Activated T-cell treated with anti-CD3 and anti-CD28 coated beads, Interleukin-2, amount 50 U/mL, for 4 hours (primary cell): ENCODE data around the gene ARMC3. TPM values are rescaled to one million over a fixed set of nuclear protein-coding genes. Genes with fewer than 3 reads are reported as not detected.

Source experiments
- ATAC-seq, 2 donors: fragments of 200-7000 bp; cut with Tn5 transposase; one replicate each; pipeline ENCODE4 v1.10.0; 2021
- DNase-seq: peaks from one replicate; pipeline ENCODE4 v3.0.0-alpha.2; 2020
- H3K27me3 Mint-ChIP-seq: one replicate; pipeline ENCODE4 v1.8.0; 2021; ENCODE audit warnings: low read depth, mixed read lengths
- H3K36me3 Mint-ChIP-seq: one replicate; pipeline ENCODE4 v1.8.0; 2022; ENCODE audit warnings: mixed read lengths; ENCODE audit not compliant: insufficient read depth
- H3K4me1 Mint-ChIP-seq: one replicate; pipeline ENCODE4 v1.8.0; 2021; ENCODE audit warnings: low read depth, mixed read lengths
- H3K4me3 Mint-ChIP-seq: one replicate; pipeline ENCODE4 v1.8.0; 2021; ENCODE audit warnings: mild to moderate bottlenecking, moderate library complexity, mixed read lengths
- H3K9me3 Mint-ChIP-seq: one replicate; pipeline ENCODE4 v1.8.0; 2021; ENCODE audit warnings: mixed read lengths
- total RNA-seq, 3 donors: library from RNA; stranded (reverse); gene quantifications; one replicate each; pipeline ENCODE4 v1.2.1, GENCODE V29; 2021

ARMC3 gene
- total RNA-seq, 3 donors from 2014 or later, result not detected

- peaks cover 36% of the 10 kb centered on the region for H3K27me3 Mint-ChIP-seq
Observed at GRCh38 chr10:23021430-23021829, 93.6 kb downstream of the ARMC3 start.

GRCh38 chr10:23024002-23024401 lies 96.1 kb downstream of the ARMC3 start:
- peaks cover 44% of the 10 kb centered on the region for H3K27me3 Mint-ChIP-seq
- no peaks in the 10 kb centered on the region for H3K36me3 Mint-ChIP-seq
- no peaks in the 10 kb centered on the region for H3K4me1 Mint-ChIP-seq
- peaks cover 28% of the 10 kb centered on the region for H3K9me3 Mint-ChIP-seq
- no peak overlapping the region for H3K4me3 Mint-ChIP-seq
- DNase-seq (no peak), ATAC-seq (no peak)

More at GRCh38 chr10:23021430-23021829, 93.6 kb downstream of the ARMC3 start:
- H3K4me1 Mint-ChIP-seq, result no peaks in the 10 kb centered on the region
- peaks cover 28% of the 10 kb centered on the region for H3K9me3 Mint-ChIP-seq
- no peak overlapping the region for H3K4me3 Mint-ChIP-seq
- ATAC-seq (no peak), DNase-seq (no peak)
- no peaks in the 10 kb centered on the region for H3K36me3 Mint-ChIP-seq

- H3K9me3 Mint-ChIP-seq, result no peaks in the 10 kb centered on the region
Observed at GRCh38 chr10:23031318-23031717, 103.5 kb downstream of the ARMC3 start.

DNA sequence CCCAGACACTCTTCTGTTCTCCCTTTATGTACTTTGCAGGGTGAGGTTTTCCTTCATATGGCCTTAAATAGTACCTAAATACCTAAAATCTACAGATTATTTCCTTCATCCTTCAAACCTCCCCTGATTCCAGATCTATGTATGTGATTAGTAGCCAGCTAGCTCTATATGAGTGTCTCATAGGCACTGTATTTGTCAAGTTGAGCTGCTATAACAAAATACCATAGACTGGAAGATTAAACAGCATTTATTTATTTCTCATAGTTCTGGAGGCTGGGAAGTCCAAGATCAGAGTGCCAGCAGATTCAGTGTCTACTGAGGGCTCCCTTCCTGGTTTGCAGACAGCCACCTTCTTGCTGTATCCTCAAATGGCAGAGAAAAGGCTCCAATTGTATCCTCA lies 106.9 kb downstream of the ARMC3 start:
- DNase-seq (no peak), ATAC-seq (no peak)
- Mint-ChIP-seq H3K4me1 (no peaks in the 10 kb centered on the region), H3K27me3 (peaks cover 49% of the 10 kb centered on the region), H3K4me3 (no peak overlapping the region), H3K36me3 (no peaks in the 10 kb centered on the region), H3K9me3 (peaks cover 4% of the 10 kb centered on the region)

More at GRCh38 chr10:23031318-23031717, 103.5 kb downstream of the ARMC3 start:
- Mint-ChIP-seq H3K27me3 (peaks cover 45% of the 10 kb centered on the region), H3K36me3 (no peaks in the 10 kb centered on the region), H3K4me3 (no peak overlapping the region), H3K4me1 (no peaks in the 10 kb centered on the region)
- DNase-seq (no peak), ATAC-seq (no peak)

GRCh38 chr10:23035569-23035968 lies 107.7 kb downstream of the ARMC3 start:
- Mint-ChIP-seq H3K27me3 (peaks cover 47% of the 10 kb centered on the region), H3K4me3 (no peak overlapping the region), H3K4me1 (no peaks in the 10 kb centered on the region), H3K36me3 (no peaks in the 10 kb centered on the region), H3K9me3 (peaks cover 7% of the 10 kb centered on the region)
- no peak for ATAC-seq
- no peak for DNase-seq

GRCh38 chr10:23037152-23037551 lies 109.3 kb downstream of the ARMC3 start:
- DNase-seq (no peak), ATAC-seq (no peak)
- H3K27me3 Mint-ChIP-seq, result peaks cover 37% of the 10 kb centered on the region
- no peaks in the 10 kb centered on the region for H3K4me1 Mint-ChIP-seq
- no peaks in the 10 kb centered on the region for H3K36me3 Mint-ChIP-seq
- H3K4me3 Mint-ChIP-seq, result no peak overlapping the region
- H3K9me3 Mint-ChIP-seq, result peaks cover 7% of the 10 kb centered on the region

- Mint-ChIP-seq H3K27me3 (peaks cover 40% of the 10 kb centered on the region), H3K9me3 (peaks cover 7% of the 10 kb centered on the region), H3K36me3 (no peaks in the 10 kb centered on the region), H3K4me1 (no peaks in the 10 kb centered on the region), H3K4me3 (no peak overlapping the region)
- DNase-seq, result no peak
- ATAC-seq, result no peak
Observed at GRCh38 chr10:23037561-23037960, 109.7 kb downstream of the ARMC3 start.

GRCh38 chr10:23038172-23038571 lies 110.3 kb downstream of the ARMC3 start:
- Mint-ChIP-seq H3K9me3 (peaks cover 7% of the 10 kb centered on the region), H3K4me1 (no peaks in the 10 kb centered on the region), H3K36me3 (no peaks in the 10 kb centered on the region), H3K4me3 (no peak overlapping the region), H3K27me3 (peaks cover 42% of the 10 kb centered on the region)
- DNase-seq (no peak), ATAC-seq (no peak)

GRCh38 chr10:23040002-23040401 lies 112.1 kb downstream of the ARMC3 start:
- no peak for DNase-seq
- no peak for ATAC-seq
- H3K4me1 Mint-ChIP-seq, result no peaks in the 10 kb centered on the region
- H3K9me3 Mint-ChIP-seq, result peaks cover 7% of the 10 kb centered on the region
- no peak overlapping the region for H3K4me3 Mint-ChIP-seq
- H3K27me3 Mint-ChIP-seq, result peaks cover 36% of the 10 kb centered on the region
- no peaks in the 10 kb centered on the region for H3K36me3 Mint-ChIP-seq

- DNase-seq (no peak), ATAC-seq (no peak)
- no peaks in the 10 kb centered on the region for H3K36me3 Mint-ChIP-seq
- no peak overlapping the region for H3K4me3 Mint-ChIP-seq
- H3K4me1 Mint-ChIP-seq, result no peaks in the 10 kb centered on the region
- H3K27me3 Mint-ChIP-seq, result peaks cover 21% of the 10 kb centered on the region
- no peaks in the 10 kb centered on the region for H3K9me3 Mint-ChIP-seq
Observed at GRCh38 chr10:23046027-23046426, 118.2 kb downstream of the ARMC3 start.

DNA sequence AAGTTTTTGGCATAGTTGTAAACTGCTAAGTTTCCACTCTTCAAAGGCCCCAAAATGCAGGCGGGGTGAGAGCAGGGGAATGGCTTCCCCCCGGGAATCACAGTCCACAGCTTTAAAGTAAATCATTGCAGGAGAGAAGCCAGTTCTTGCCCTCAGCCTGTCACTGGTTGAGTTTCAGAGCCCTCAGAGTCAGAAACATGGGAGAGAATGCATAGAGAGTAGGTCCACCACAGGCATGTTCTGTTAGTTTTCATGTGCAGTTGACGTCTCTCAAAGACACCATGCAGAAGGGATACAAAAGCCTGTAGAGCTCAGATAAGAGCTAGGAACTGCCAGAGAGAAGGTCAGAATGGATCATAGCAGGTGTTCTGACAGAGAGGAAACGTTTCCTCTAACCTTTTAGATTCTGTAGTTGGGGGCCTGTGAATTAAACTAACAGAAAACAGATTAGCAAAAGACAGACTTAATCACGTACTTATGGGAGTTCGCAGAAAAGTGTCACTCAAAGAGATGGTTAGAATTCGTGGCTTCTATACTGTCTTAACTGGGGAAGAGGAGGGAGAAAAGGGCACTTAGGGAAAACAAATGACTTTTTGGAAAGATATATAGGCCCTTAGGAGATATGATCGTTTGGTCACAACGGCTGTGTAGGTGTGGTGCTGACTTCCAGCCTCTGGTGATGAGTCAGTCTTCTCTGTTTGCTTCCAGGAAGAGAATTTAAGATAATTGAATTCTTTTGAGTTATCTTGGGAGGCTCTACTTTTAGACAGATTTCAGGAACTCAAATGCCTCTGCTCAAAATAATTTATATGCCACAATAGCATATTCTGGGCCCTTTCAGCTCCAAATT lies 119.6 kb downstream of the ARMC3 start:
- ATAC-seq (no peak), DNase-seq (no peak)
- Mint-ChIP-seq H3K36me3 (no peaks in the 10 kb centered on the region), H3K4me3 (no peak overlapping the region), H3K4me1 (no peaks in the 10 kb centered on the region), H3K27me3 (peaks cover 26% of the 10 kb centered on the region), H3K9me3 (no peaks in the 10 kb centered on the region)

- no peaks in the 10 kb centered on the region for H3K36me3 Mint-ChIP-seq
- DNase-seq (no peak), ATAC-seq (no peak)
- no peaks in the 10 kb centered on the region for H3K4me1 Mint-ChIP-seq
- H3K9me3 Mint-ChIP-seq, result no peaks in the 10 kb centered on the region
- H3K4me3 Mint-ChIP-seq, result no peak overlapping the region
- H3K27me3 Mint-ChIP-seq, result peaks cover 22% of the 10 kb centered on the region
Observed at GRCh38 chr10:23048191-23048590, 120.3 kb downstream of the ARMC3 start.

DNA sequence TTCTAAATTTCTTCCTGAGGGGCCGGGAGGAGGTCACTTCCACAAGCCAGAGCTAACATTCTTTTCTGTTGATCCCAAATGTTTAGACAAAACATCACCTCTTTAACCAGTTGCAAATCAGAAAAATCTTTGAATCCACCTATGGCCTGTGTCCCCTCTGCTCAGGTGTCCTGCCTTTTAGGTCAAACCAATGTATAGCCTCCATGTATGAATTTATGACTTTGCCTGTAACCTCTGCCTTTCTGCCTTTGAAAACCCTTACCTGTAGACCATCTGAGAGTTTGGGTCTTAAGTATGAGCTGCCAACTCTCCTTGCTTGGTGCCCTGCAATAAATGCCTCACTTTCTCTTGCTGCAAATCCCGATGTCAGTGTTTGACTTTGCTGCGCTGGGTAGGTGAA lies 123.4 kb downstream of the ARMC3 start:
- no peak for DNase-seq
- Mint-ChIP-seq H3K36me3 (no peaks in the 10 kb centered on the region), H3K4me3 (no peak overlapping the region), H3K4me1 (no peaks in the 10 kb centered on the region), H3K9me3 (no peaks in the 10 kb centered on the region), H3K27me3 (peaks cover 31% of the 10 kb centered on the region)
- no peak for ATAC-seq

- no peaks in the 10 kb centered on the region for H3K9me3 Mint-ChIP-seq
- ATAC-seq, result no peak
- H3K4me1 Mint-ChIP-seq, result no peaks in the 10 kb centered on the region
- no peak for DNase-seq
- no peaks in the 10 kb centered on the region for H3K36me3 Mint-ChIP-seq
- H3K27me3 Mint-ChIP-seq, result peaks cover 35% of the 10 kb centered on the region
- H3K4me3 Mint-ChIP-seq, result no peak overlapping the region
Observed at GRCh38 chr10:23051855-23052331, 124.0 kb downstream of the ARMC3 start.

GRCh38 chr10:23053036-23053435 lies 125.2 kb downstream of the ARMC3 start:
- Mint-ChIP-seq H3K27me3 (peaks cover 29% of the 10 kb centered on the region), H3K36me3 (no peaks in the 10 kb centered on the region), H3K4me3 (no peak overlapping the region), H3K4me1 (no peaks in the 10 kb centered on the region), H3K9me3 (no peaks in the 10 kb centered on the region)
- ATAC-seq, result no peak
- no peak for DNase-seq
